ENCODE results near the gene SH3PXD2A.
"Not testable (repeated sequence)": the region's sequence is repeated elsewhere in the genome, so short reads cannot be mapped to it uniquely, and the experiment has no call there.

SH3PXD2A gene

GRCh38 chr10:103666087-103666761 lies 189.2 kb downstream of the SH3PXD2A start:
- TF ChIP-seq CTCF (conservative IDR thresholded peaks at IDR 0.05; ENCODE audit: low read depth, low read length): peak; percentile 51
- H3K4me3 ChIP-seq (ENCODE audit: low read length): no peak overlapping the region
- DNase-seq (ENCODE audit: low read depth): no peak

GRCh38 chr10:103665162-103665889 lies 190.1 kb downstream of the SH3PXD2A start:
- DNase-seq (ENCODE audit: low read depth): no peak
- H3K4me3 ChIP-seq (ENCODE audit: low read length): no peak overlapping the region
- no peak for TF ChIP-seq CTCF (conservative IDR thresholded peaks at IDR 0.05; ENCODE audit: low read depth, low read length)

GRCh38 chr10:103663802-103664201 lies 191.6 kb downstream of the SH3PXD2A start:
- TF ChIP-seq CTCF (conservative IDR thresholded peaks at IDR 0.05; ENCODE audit: low read depth, low read length): no peak
- no peak overlapping the region for H3K4me3 ChIP-seq (ENCODE audit: low read length)
- DNase-seq (ENCODE audit: low read depth): no peak

- TF ChIP-seq CTCF (conservative IDR thresholded peaks at IDR 0.05; ENCODE audit: low read depth, low read length): no peak
- H3K4me3 ChIP-seq (ENCODE audit: low read length): no peak overlapping the region
- no peak for DNase-seq (ENCODE audit: low read depth)
Measured at GRCh38 chr10:103663236-103663635, 192.1 kb downstream of the SH3PXD2A start.

- not testable (repeated sequence) for DNase-seq (ENCODE audit: low read depth); H3K4me3 ChIP-seq (ENCODE audit: low read length)
Measured at GRCh38 chr10:103662704-103663103, 192.7 kb downstream of the SH3PXD2A start.

- no peak for TF ChIP-seq CTCF (conservative IDR thresholded peaks at IDR 0.05; ENCODE audit: low read depth, low read length)
- H3K4me3 ChIP-seq (ENCODE audit: low read length): no peak overlapping the region
- DNase-seq (ENCODE audit: low read depth): no peak
Measured at GRCh38 chr10:103661198-103661950, 194.0 kb downstream of the SH3PXD2A start.

GRCh38 chr10:103660364-103661197 lies 194.8 kb downstream of the SH3PXD2A start:
- TF ChIP-seq CTCF (conservative IDR thresholded peaks at IDR 0.05; ENCODE audit: low read depth, low read length): no peak
- no peak for DNase-seq (ENCODE audit: low read depth)
- H3K4me3 ChIP-seq (ENCODE audit: low read length): peak overlapping the region; percentile 27

Measured in retinal pigment epithelial cell (primary cell).